Measurements from ENCODE around the gene MAPK8. TPM values are rescaled to one million over a fixed set of nuclear protein-coding genes. Genes with fewer than 3 reads are reported as not detected.
"Not testable (repeated sequence)": the region's sequence is repeated elsewhere in the genome, so short reads cannot be mapped to it uniquely, and the experiment has no call there.

The MAPK8 gene
- total RNA-seq = 86.0 and 96.6 TPM in 2 replicates

DNA sequence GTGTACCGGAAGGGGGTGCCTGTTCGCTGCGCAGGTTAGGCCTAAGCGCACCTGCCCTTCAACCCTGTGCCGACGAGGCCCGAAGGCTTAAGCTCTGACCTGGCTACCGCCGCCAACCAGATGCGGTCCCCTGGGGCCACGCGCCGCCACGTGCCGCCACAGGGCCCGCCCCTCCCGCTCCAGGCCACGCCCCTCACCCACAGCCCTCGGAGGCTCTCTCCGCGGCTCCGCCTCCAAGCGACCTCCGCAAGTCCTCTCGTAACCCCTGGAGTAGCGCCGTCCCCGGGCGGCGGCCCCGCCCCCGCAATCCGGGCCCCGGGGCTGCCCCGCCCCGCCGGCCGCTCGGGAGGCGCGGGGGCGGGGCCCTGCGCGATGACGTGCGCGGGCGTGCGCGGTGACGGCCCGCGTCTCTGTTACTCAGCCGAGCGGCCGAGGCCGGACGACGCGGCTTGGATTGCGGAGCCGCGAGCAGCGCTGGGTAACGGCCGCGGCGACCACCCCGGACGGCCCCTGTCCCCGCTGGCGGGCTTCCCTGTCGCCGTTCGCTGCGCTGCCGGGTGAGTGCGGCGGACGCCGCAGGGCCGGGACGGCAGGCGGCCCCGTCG lies at the start of gene MAPK8:
MAPK8 (plus strand) TSS at position 413 of the 605 bp plus-strand sequence. CDS start 94,984 bp downstream, outside the sequence.
- DNase-seq (ENCODE audit: low read depth) = peak; percentile 68

DNA sequence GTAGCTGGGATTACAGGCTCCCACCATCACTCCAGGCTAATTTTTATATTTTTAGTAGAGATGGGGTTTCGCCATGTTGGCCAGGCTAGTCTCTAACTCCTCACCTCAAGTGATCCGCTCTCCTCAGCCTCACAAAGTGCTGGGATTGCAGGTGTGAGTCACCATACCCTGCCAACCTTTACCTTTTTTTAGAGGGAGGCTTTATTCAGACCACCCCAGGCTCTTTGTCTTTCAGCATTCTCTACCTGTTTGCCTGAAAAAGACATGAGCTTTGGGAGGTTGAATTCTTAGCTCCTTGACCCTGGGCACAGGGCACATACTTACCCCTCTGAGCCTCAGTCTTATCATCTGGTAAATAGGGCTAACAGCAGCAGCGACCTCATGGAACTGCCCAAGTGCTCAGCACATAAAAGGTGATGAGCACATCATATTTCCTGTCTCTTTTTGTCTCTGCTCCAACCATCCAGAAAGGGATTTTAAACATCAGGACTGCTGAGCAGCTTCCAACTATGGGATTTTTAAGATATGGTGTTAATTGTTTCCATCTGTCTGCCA lies 49.0 kb upstream of the MAPK8 start:
- no peak for DNase-seq (ENCODE audit: low read depth)

- DNase-seq (ENCODE audit: low read depth) = no peak
Measured at GRCh38 chr10:48258105-48258504, 48.4 kb upstream of the MAPK8 start.

DNA sequence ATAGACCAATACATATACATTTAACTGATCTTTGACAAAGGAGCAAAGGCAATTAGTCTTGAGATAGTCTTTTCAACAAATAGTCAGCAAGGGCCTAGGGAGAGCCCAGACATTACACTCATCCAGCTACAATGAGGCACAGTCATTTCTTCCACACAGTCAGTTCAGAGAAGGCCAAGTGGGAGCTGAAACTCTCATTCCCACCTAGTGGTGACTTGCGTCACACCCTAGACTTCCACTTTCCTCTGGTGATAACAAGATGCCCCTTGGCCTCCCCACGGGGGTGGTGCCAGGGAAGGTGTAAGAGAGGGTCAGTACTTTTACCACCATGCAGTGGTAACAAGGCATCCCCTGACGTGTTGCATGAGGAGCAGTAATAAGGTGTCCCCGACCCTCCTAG lies 39.9 kb upstream of the MAPK8 start:
- no peak for DNase-seq (ENCODE audit: low read depth)

GRCh38 chr10:48271047-48271730 lies 35.3 kb upstream of the MAPK8 start:
- no peak for DNase-seq (ENCODE audit: low read depth)

DNA sequence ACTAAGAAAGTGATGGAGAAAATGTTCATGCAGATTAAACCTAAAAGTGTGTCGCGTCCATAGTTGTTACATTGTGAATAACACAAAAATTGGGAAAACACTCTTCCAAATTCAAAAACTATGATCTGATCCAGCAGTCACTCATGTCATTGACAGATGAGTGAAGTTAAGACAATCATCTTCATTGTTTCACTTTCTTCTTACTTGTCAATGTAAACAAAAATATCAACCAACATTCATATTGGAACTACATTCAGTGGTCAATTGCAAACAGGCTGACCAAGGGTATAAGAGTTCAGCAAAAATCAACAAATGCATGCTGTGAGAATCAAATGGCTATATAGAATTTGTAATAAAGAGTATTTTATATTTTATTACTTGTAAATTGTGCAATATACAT lies 33.8 kb upstream of the MAPK8 start:
- no peak for DNase-seq (ENCODE audit: low read depth)

- DNase-seq (ENCODE audit: low read depth) = peak; percentile 93
Measured at GRCh38 chr10:48273741-48274140, 32.7 kb upstream of the MAPK8 start.

DNA sequence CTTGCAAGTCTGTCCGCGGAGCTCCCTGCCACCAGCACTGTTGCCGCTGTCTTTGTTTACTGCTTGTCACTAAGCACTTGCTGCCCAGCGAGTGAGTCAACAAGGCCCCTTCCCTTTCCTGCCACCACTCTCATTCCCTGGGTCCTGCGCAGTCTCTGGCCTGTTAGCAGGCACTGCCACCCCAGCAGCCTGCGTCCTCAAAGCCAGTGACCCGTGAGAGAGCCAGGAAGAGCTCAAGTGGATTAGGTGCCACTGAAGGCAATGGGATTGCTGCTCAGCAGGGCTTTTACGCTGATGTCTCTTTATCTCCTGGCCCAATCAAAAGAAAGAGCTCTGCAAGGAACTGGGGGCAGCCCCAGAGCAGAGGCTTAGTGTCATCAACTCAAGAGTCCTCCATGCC lies 31.8 kb upstream of the MAPK8 start, which contains the start of gene FRMPD2:
FRMPD2 (minus strand) TSS at position 61 of the 400 bp plus-strand sequence. CDS start 129 bp downstream, outside the sequence.
- peak; percentile 31 for DNase-seq (ENCODE audit: low read depth)

DNA sequence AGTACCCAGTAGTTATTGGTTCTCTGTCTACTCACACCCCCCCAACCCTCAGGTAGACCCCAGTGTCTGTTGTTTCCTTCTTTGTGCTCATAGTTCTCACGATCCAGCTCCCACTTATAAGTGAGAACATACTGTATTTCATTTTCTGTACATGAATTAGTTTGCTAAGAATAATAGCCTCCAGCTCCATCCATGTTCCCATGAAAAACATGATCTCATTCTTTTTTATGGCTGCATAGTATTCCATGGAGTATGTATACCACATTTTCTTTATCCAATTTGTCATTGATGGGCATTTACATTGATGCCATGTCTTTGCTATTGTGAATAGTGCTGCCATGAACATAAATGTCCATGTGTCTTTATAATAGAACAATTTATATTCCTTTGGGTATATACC lies 29.4 kb upstream of the MAPK8 start:
- no peak for DNase-seq (ENCODE audit: low read depth)

- DNase-seq (ENCODE audit: low read depth) = no peak
Measured at GRCh38 chr10:48279081-48279751, 27.3 kb upstream of the MAPK8 start.

- DNase-seq (ENCODE audit: low read depth) = not testable (repeated sequence)
Measured at GRCh38 chr10:48281697-48282096, 24.8 kb upstream of the MAPK8 start.

DNA sequence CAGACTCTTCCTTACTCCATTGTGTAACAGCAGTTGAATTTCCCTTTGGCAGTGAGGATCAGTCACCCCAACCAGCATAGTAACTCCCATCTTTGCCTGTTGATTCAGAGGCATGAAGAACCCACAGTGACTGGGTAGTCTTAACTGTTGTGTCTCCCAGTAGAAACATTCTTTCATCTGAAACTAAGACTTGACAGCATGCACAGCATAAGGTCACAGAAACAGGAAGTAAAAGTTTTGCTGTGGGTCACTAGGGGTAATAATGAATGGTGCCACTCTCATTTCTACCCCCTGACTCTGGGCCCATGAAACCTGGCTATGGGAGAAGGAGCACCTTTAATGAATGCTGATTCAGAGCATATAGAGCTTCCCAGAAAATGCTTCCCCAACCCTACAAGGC lies 23.6 kb upstream of the MAPK8 start:
- no peak for DNase-seq (ENCODE audit: low read depth)

- no peak for DNase-seq (ENCODE audit: low read depth)
Measured at GRCh38 chr10:48284002-48284546, 22.4 kb upstream of the MAPK8 start.

- DNase-seq (ENCODE audit: low read depth) = no peak
Measured at GRCh38 chr10:48284811-48285210, 21.7 kb upstream of the MAPK8 start.

DNA sequence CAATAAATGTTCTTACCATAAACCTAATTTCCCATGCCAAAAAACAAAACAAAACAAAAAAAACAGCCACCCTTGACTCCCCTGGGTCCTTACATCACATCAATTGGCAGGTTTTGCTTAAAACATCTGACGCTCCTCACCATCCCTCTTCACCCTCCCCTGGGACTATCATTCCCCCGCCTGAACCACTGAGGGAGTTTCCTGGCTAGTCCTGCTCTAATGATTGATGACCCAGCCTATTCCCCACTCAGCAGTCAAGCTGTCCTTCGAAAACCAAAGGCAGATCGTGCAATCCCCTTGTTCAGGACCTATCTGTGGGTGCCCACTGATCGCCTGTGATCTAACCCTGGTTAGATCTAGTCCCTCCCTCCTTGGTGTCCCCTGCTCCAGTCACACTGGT lies 20.8 kb upstream of the MAPK8 start:
- no peak for DNase-seq (ENCODE audit: low read depth)

DNA sequence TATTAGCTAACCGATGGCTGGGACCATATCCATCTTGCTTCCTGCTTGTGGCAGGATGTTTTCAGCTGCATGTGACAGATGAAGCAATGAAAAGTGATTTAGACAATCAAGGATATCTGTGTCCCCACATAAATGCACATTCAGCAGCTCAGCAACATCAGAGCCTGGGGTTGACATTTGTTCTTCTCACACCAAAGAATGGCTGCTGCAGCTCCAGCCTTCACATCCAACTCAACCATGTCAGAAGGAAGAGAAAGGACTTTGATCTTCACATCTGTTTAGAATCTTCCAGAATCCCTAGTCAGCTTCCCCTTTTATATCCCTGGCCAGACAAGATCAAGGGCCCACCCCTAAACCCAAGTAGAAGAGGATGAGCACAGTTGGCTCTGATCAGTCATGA lies 20.1 kb upstream of the MAPK8 start:
- no peak for DNase-seq (ENCODE audit: low read depth)

- DNase-seq (ENCODE audit: low read depth) = peak; percentile 57
Measured at GRCh38 chr10:48287417-48288391, 18.8 kb upstream of the MAPK8 start.

DNA sequence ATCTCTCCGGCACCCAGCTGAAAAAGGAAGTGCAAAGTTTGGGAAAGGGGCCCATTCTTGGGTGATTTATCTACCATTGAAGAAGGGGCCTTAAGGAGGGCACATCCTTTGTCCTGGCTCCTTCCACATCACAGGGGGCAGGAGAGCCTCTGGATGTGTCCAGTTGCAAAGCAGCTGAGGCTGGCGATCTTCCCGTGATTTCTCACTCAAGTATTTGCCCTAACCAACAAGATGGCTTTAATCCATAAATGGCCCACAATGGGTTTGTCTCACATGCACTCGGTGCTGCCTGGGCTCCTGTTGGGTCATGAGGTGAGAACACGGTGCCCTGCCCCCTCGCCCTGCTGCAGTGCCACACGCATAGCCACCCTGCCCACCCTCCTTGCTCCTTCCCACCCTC lies 17.8 kb upstream of the MAPK8 start:
- DNase-seq (ENCODE audit: low read depth) = no peak

DNA sequence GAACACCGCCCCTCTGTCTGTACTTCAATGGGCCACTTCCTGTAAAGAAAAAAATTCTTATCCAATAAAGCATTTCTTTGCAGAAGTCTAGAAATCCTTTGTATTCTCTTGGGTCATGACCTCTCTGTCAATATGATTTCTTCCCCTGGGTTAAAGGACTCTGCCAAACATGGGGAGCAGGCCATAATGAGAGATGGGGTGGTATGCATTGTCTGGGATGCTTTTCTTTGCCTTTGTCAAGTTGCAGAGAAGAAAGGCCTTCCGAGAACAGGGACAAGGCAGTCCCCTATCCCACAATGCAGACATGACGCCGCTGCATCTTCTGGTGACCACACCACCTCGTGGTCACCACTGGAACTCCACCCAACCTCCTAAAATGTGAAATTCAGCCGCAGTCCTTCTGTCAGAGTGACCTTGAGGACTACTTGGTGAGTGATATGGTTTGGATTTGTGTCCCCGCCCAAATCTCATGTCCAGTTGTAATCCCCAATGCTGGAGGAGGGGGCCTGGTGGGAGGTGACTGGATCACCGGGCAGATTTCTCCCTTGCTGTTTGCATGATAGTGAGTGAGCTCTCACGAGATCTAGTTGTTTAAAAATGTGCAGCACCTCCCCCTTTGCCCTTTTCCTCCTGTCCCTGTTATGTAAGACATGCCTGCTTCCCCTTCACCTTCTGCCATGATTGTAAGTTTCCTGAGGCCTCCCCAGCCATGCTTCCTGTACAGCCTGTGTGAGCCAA lies 16.8 kb upstream of the MAPK8 start:
- DNase-seq (ENCODE audit: low read depth) = peak; percentile 35

DNA sequence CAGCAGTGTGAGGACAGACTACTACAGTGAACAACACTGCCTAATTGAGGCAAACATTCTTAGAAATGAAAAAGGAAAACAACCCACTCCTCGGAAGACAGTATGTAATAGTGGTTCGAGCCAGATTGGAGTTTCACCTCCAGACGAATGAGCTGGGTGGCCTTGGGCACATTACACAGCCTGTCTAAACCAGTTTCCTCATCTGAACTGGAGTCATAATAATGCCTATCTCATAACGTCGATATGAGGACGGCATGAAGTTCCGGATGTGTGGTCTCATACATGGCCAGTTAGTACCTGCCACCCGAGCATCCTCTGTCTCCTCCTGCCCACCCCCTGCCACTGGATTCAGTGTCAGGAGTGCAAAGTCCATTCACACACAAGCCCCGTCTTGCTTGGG lies 16.2 kb upstream of the MAPK8 start:
- DNase-seq (ENCODE audit: low read depth) = no peak
